ENCODE measurements around the gene PSORS1C2.

PSORS1C2 gene

GRCh38 chr6:31178143-31179041 is 39.5 kb upstream of the PSORS1C2 start:
- no peak for DNase-seq (ENCODE audit: low spot score)

GRCh38 chr6:31175971-31176370 is 37.1 kb upstream of the PSORS1C2 start:
- no peak for TF ChIP-seq CTCF (IDR thresholded peaks at IDR 0.05; ENCODE audit: extremely low read depth, missing control alignments)
- no peak for DNase-seq (ENCODE audit: low spot score)

More at GRCh38 chr6:31178143-31179041, 39.5 kb upstream of the PSORS1C2 start:
- no peak for TF ChIP-seq CTCF (IDR thresholded peaks at IDR 0.05; ENCODE audit: extremely low read depth, missing control alignments)

GRCh38 chr6:31174378-31174777 is 35.5 kb upstream of the PSORS1C2 start:
- no peak for TF ChIP-seq CTCF (IDR thresholded peaks at IDR 0.05; ENCODE audit: extremely low read depth, missing control alignments)
- no peak for DNase-seq (ENCODE audit: low spot score)

GRCh38 chr6:31173406-31173805 is 34.5 kb upstream of the PSORS1C2 start:
- TF ChIP-seq CTCF (IDR thresholded peaks at IDR 0.05; ENCODE audit: extremely low read depth, missing control alignments), result no peak
- DNase-seq (ENCODE audit: low spot score), result no peak

- no peak for TF ChIP-seq CTCF (IDR thresholded peaks at IDR 0.05; ENCODE audit: extremely low read depth, missing control alignments)
- DNase-seq (ENCODE audit: low spot score), result no peak
Observed at GRCh38 chr6:31172973-31173384, 34.1 kb upstream of the PSORS1C2 start.

- TF ChIP-seq CTCF (IDR thresholded peaks at IDR 0.05; ENCODE audit: extremely low read depth, missing control alignments), result no peak
- no peak for DNase-seq (ENCODE audit: low spot score)
Observed at GRCh38 chr6:31171931-31172905, 33.4 kb upstream of the PSORS1C2 start.
